GM12878 (cell line): ENCODE measurements around the gene HSBP1L1. TPM values are rescaled to one million over a fixed set of nuclear protein-coding genes. Genes with fewer than 3 reads are reported as not detected.

ENCODE experiments used
- ATAC-seq: fragments of 200-7000 bp; cut with Tn5 transposase; 3 replicates; pipeline ENCODE4 v1.9.1; 2020; ENCODE audit warnings: mild to moderate bottlenecking, moderate library complexity
- BruUV-seq: library from RNA; stranded (reverse); fragments of 400-500 nt; replicated peaks from 2 replicates; lab custom pipeline; 2021; lab: Mats Ljungman, UMichigan
- CTCF ChIA-PET: fragments of 300-600 bp; sonication (Branson Sonifier 250); formaldehyde crosslinking; extraction: SDS; loops from one replicate; lab custom pipeline; 2021; ENCODE audit warnings: inconsistent platforms; lab: Yijun Ruan, JAX
- POLR2A ChIA-PET: fragments of 350-600 bp; formaldehyde crosslinking; extraction: SDS; loops from one replicate; lab custom pipeline; 2021; ENCODE audit warnings: inconsistent platforms; lab: Charles Lee
- RAD21 ChIA-PET: fragments of 300-600 bp; sonication (Branson Sonifier 250); formaldehyde crosslinking; loops from one replicate; lab custom pipeline; 2023; ENCODE audit warnings: antibody characterized with exemption; ENCODE audit not compliant: unreplicated experiment; lab: Charles Lee
- SMC1A ChIA-PET: fragments of 300-600 bp; sonication (Branson Sonifier 250); formaldehyde crosslinking; loops from one replicate; lab custom pipeline; 2023; ENCODE audit not compliant: unreplicated experiment, uncharacterized antibody; lab: Charles Lee
- DNase-seq: peaks from one replicate; pipeline ENCODE4 v3.0.0-alpha.2; 2011; ENCODE audit warnings: low read depth, low spot score
- FAIRE-seq: peaks from 3 replicates; lab custom pipeline; 2011; peaks lifted over from hg19 to GRCh38; lab: Jason Lieb, UNC
- H2AFZ ChIP-seq: 2 replicates; pipeline ENCODE4 v1.6.0; 2011; ENCODE audit warnings: low read depth, low read length, control low read depth; ENCODE audit not compliant: control insufficient read depth
- H3K27ac ChIP-seq: 2 replicates; pipeline ENCODE4 v1.5.1; 2011; ENCODE audit warnings: control low read depth; ENCODE audit not compliant: control insufficient read depth, insufficient read depth
- H3K27me3 ChIP-seq, 2 experiments: replicated peaks in 1 of 2; 2 replicates each; pipeline versions ENCODE4 v1.6.0 to v1.6.1; 2011; ENCODE audit warnings: low read length in 1 of 2; ENCODE audit not compliant: control insufficient read depth in 2 of 2, insufficient read depth in 2 of 2
- H3K36me3 ChIP-seq, 2 experiments: 2 replicates each; pipeline ENCODE4 v1.5.1; 2011; ENCODE audit warnings: low read length in 1 of 2; ENCODE audit not compliant: control insufficient read depth in 2 of 2, insufficient read depth in 2 of 2
- H3K4me1 ChIP-seq: 2 replicates; pipeline ENCODE4 v1.6.1; 2011; ENCODE audit warnings: mild to moderate bottlenecking, low read length, moderate library complexity, mixed read lengths; ENCODE audit not compliant: control insufficient read depth, insufficient read depth
- H3K4me2 ChIP-seq: 2 replicates; pipeline ENCODE4 v1.6.0; 2011; ENCODE audit warnings: control low read depth; ENCODE audit not compliant: control insufficient read depth, insufficient read depth
- H3K4me3 ChIP-seq: fragments of 200-600 bp; sonication (generic); 2 replicates; pipeline ENCODE4 v1.5.1; 2016
- H3K79me2 ChIP-seq: 2 replicates; pipeline ENCODE4 v1.6.0; 2011; ENCODE audit warnings: low read length; ENCODE audit not compliant: control insufficient read depth, insufficient read depth
- H3K9ac ChIP-seq: 2 replicates; pipeline ENCODE4 v1.8.0; 2011; ENCODE audit warnings: low read length, control low read depth, mixed read lengths; ENCODE audit not compliant: control insufficient read depth, insufficient read depth
- H3K9me3 ChIP-seq: replicated peaks from 3 replicates; pipeline ENCODE4 v1.5.1; 2011; ENCODE audit warnings: mild to moderate bottlenecking, low read length; ENCODE audit not compliant: control insufficient read depth, insufficient read depth
- H4K20me1 ChIP-seq: 2 replicates; pipeline ENCODE4 v1.6.0; 2011; ENCODE audit not compliant: control insufficient read depth, insufficient read depth
- CREM ChIP-seq: IDR thresholded peaks from 2 replicates; pipeline ENCODE4 v1.6.1; 2014; ENCODE audit warnings: antibody characterized with exemption, low read depth
- FOXK2 ChIP-seq: fragments of 450-650 bp; IDR thresholded peaks from 2 replicates; pipeline ENCODE4 v1.6.1; 2017; ENCODE audit warnings: mild to moderate bottlenecking, moderate library complexity
- HDAC6 ChIP-seq: fragments of 200-600 bp; sonication (generic); IDR thresholded peaks from one replicate; pipeline ENCODE4 v1.8.0; 2017; ENCODE audit warnings: antibody characterized with exemption; ENCODE audit not compliant: unreplicated experiment
- POLR2AphosphoS2 ChIP-seq: IDR thresholded peaks from 2 replicates; pipeline ENCODE4 v1.6.1; 2011; ENCODE audit warnings: low read depth, mild to moderate bottlenecking, low read length, improper control_type of control experiment, moderate library complexity
- POU2F2 ChIP-seq: IDR thresholded peaks from 3 replicates; pipeline ENCODE4 v1.6.1; 2011; ENCODE audit warnings: low read depth, mild to moderate bottlenecking, low read length, borderline replicate concordance
- RELA ChIP-seq: fragments of 450-650 bp; IDR thresholded peaks from 2 replicates; pipeline ENCODE4 v1.8.0; 2014; ENCODE audit warnings: borderline replicate concordance; ENCODE audit not compliant: partially characterized antibody
- SP1 ChIP-seq: IDR thresholded peaks from one replicate; pipeline ENCODE4 v1.6.1; 2011; ENCODE audit warnings: low read depth, low read length
- SRF ChIP-seq, 2 experiments: IDR thresholded peaks; 2 replicates each; pipeline ENCODE4 v1.6.1; 2011; ENCODE audit warnings: low read depth in 2 of 2, low read length in 2 of 2, mild to moderate bottlenecking in 1 of 2, moderate library complexity in 1 of 2
- TBL1XR1 ChIP-seq: IDR thresholded peaks from 2 replicates; pipeline ENCODE4 v1.6.1; 2012; ENCODE audit warnings: low read depth, low read length, improper control_type of control experiment
- YY1 ChIP-seq: IDR thresholded peaks from 2 replicates; pipeline ENCODE4 v1.6.1; 2011; ENCODE audit warnings: low read depth, mild to moderate bottlenecking, low read length
- ZNF217 ChIP-seq: fragments of 450-650 bp; IDR thresholded peaks from 2 replicates; pipeline ENCODE4 v1.6.1; 2017; ENCODE audit warnings: antibody characterized with exemption, mild to moderate bottlenecking
- ZNF274 ChIP-seq: IDR thresholded peaks from one replicate; pipeline ENCODE4 v1.8.0; 2011; ENCODE audit not compliant: insufficient read length, insufficient read depth
- ZNF592 ChIP-seq: fragments of 450-650 bp; IDR thresholded peaks from 2 replicates; pipeline ENCODE4 v1.6.1; 2017; ENCODE audit warnings: mild to moderate bottlenecking, moderate library complexity
- ZZZ3 ChIP-seq: IDR thresholded peaks from 2 replicates; pipeline ENCODE4 v1.6.1; 2011; ENCODE audit warnings: low read depth; ENCODE audit not compliant: control insufficient read depth, insufficient read length
- WGBS: methylation state at CpG from one replicate; pipeline ENCODE4 v1.1.6; 2016; ENCODE audit warnings: low lambda C conversion rate; ENCODE audit not compliant: insufficient replicate concordance, insufficient coverage; ENCODE audit errors: missing lambda C conversion rate; 5-methylcytosine and 5-hydroxymethylcytosine counted together
- in situ Hi-C: fragments of 300-500 bp; cut with MboI; formaldehyde crosslinking; loops from 9 replicates; pipeline ENCODE4 v1.14.3; 2018; ENCODE audit warnings: mixed read lengths
- intact Hi-C: fragments of 100-400 bp; cut with micrococcal nuclease; formaldehyde crosslinking; loops from one replicate; pipeline ENCODE4 v1.14.2; 2022; ENCODE audit not compliant: unreplicated experiment
- polyA plus RNA-seq, 11 experiments: library from polyadenylated mRNA; depleted of rRNA in 4 of 11; unstranded in 6 of 11; stranded (reverse) in 5 of 11; fragments of >200 nt; fragmentation: Nextera tagmentation in 4 of 11; fragmentation: Illumina TruSeq in 1 of 11; extraction: Ambion mirVana in 4 of 11; extraction: Trizol in 1 of 11; gene quantifications; 1 replicate in 1 of 11; 2 replicates in 10 of 11; pipeline versions ENCODE4 v1.2.1 to v1.2.3, GENCODE V29; 2011 to 2016; ENCODE audit warnings: inconsistent platforms in 2 of 11, missing spikeins in 2 of 11, low read depth in 1 of 11
- total RNA-seq, 4 experiments: library from RNA; depleted of rRNA in 3 of 4; stranded (reverse); fragments of >200 nt in 3 of 4; fragmentation: Illumina TruSeq in 1 of 4; extraction: Trizol in 1 of 4; gene quantifications; 2 replicates each; pipeline versions ENCODE4 v1.2.1 to v1.2.3, GENCODE V29; 2013 to 2021

Gene HSBP1L1
- total and polyA plus RNA-seq, 10 of the 15 experiments (the other 5 are each of a cell fraction or from before 2014, with no cell fraction given) = 0.97 to 14.0 (median 6.9) TPM; not detected in 1

- DNase-seq (no peak), FAIRE-seq (no peak), ATAC-seq (no peak)
- POLR2A ChIA-PET = no interaction called here
- Histone ChIP-seq H3K9ac (no peak overlapping the region), H3K27me3 (no peaks in the 10 kb centered on the region), H3K4me3 (no peak overlapping the region), H3K4me2 (no peak overlapping the region), H2AFZ (no peak overlapping the region), H3K27ac (no peak overlapping the region), H3K9me3 (peaks cover 27% of the 10 kb centered on the region), H3K36me3 (peaks cover 7 to 12% of the 10 kb centered on the region in 2 experiments), H3K4me1 (no peaks in the 10 kb centered on the region), H3K79me2 (peaks cover 3% of the 10 kb centered on the region), H4K20me1 (no peaks in the 10 kb centered on the region)
- no peak for TF ChIP-seq POU2F2
- no peak for TF ChIP-seq CREM
- no peak for TF ChIP-seq RELA
- TF ChIP-seq ZNF274 = no peak
- no peak for TF ChIP-seq ZZZ3
- TF ChIP-seq FOXK2 = no peak
- WGBS = 95% methylated on average over 25 of the region's 25 CpGs
- intact Hi-C loops (no loop called here), in situ Hi-C loops (no loop called here)
- SMC1A ChIA-PET = no interaction called here
- RAD21 ChIA-PET = no interaction called here
- CTCF ChIA-PET = no interaction called here
- BruUV-seq = no TSS peak
These were observed 36.6 kb upstream of the HSBP1L1 start for GRCh38 chr18:79927607-79928562.

DNA sequence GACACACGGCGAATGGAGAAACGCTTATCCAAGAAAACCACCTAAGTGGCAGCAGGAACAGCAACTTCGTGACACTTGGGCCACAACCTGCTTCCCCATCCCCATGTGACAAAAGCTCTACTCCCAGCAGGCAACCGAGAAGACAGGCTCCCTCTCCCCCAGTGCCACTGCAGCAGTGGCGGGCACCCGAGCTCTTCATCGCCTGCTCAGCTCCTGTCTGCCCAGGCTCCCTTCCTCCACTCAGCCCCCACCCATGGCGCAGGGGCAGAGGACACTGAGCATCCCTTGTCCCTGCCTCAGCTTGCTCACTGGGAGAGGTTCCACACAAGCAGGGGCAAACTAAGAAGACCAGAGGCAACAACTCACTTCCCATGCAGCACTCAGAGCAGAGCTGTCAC is 35.9 kb upstream of the HSBP1L1 start:
- in situ Hi-C loops = no loop called here
- no peak overlapping the region for H3K4me2 ChIP-seq
- ChIA-PET RAD21 (no interaction called here), SMC1A (no interaction called here), POLR2A (interaction anchor here (1.0 kb wide), 1 partner anchor 13 kb away, joined by 3 read pairs; no protein-coding TSS in a partner anchor), CTCF (no interaction called here)
- intact Hi-C loops = no loop called here
- H3K27ac ChIP-seq = no peak overlapping the region
- H3K79me2 ChIP-seq = peaks cover 3% of the 10 kb centered on the region
- 97% methylated on average over 9 of the region's 9 CpGs for WGBS
- DNase-seq = no peak
- peaks cover 7 to 12% of the 10 kb centered on the region in 2 experiments for H3K36me3 ChIP-seq
- TF ChIP-seq SRF (IDR thresholded peaks at IDR 0.05; ENCODE audit: low read depth in 2 of 2, low read length in 2 of 2) = no peak
- no peak for TF ChIP-seq HDAC6
- no peak for TF ChIP-seq SP1
- TF ChIP-seq ZNF592 = no peak
- no peak for TF ChIP-seq TBL1XR1
- TF ChIP-seq YY1 = no peak
- TF ChIP-seq ZNF217 = no peak
- no peak for TF ChIP-seq POLR2AphosphoS2
- FAIRE-seq = no peak
- no TSS peak for BruUV-seq
- H3K27me3 ChIP-seq = no peaks in the 10 kb centered on the region
- peaks cover 27% of the 10 kb centered on the region for H3K9me3 ChIP-seq
- no peak for ATAC-seq
- no peaks in the 10 kb centered on the region for H4K20me1 ChIP-seq
- no peak overlapping the region for H2AFZ ChIP-seq
- no peaks in the 10 kb centered on the region for H3K4me1 ChIP-seq
- no peak overlapping the region for H3K9ac ChIP-seq
- no peak overlapping the region for H3K4me3 ChIP-seq
